DMS 273 (cell line): ENCODE data around the gene KCNH8.

ENCODE experiments used
- DNase-seq: peaks from one replicate; lab custom pipeline; 2025; ENCODE audit not compliant: unreplicated experiment; lab: John Stamatoyannopoulos, UW

KCNH8 gene

DNA sequence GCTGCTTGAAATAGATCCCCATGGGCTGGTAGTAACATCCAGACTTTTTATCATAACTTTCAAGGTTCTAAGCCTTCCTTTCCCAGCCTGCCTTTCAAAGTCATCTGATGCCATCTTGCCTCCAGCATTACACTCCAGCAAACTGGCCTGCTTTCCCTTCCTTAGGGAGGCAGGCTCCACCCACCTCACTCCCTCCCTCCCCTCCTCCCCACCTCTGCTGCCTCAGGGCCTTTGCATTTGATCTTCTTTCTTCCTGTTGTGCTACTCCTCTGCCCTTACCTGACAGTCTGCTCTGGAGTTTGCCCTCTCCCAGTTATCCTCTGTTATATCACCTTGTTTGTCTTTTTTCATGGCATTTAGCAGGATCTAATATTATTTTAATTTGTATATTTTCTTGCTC, 319.5 kb downstream of the KCNH8 start:
- DNase-seq = peak; percentile 12

DNA sequence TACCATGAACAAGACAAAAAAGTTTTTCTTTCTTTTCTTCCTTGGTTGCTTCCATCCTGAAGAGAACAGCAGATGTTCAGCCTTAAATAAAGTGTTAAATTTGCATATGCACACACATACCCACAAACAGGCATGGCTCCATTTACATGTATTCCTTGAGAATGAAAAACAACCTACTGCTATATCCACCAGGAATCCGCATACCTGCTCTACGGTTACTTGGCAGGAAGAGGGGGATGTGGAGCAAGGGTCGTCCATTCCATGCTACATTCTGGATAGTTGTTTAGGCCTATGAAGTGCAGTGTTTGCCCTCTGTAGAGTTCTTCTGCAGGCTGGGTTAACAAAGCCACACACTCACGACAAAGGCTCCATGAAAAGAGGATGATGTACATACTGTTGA, 322.8 kb downstream of the KCNH8 start:
- peak; percentile 65 for DNase-seq

GRCh38 chr3:19473971-19474580, 325.8 kb downstream of the KCNH8 start:
- DNase-seq = peak; percentile 78

GRCh38 chr3:19476281-19476680, 328.0 kb downstream of the KCNH8 start:
- DNase-seq = no peak

- DNase-seq = no peak
Measured at GRCh38 chr3:19485267-19485666, 337.0 kb downstream of the KCNH8 start.

DNA sequence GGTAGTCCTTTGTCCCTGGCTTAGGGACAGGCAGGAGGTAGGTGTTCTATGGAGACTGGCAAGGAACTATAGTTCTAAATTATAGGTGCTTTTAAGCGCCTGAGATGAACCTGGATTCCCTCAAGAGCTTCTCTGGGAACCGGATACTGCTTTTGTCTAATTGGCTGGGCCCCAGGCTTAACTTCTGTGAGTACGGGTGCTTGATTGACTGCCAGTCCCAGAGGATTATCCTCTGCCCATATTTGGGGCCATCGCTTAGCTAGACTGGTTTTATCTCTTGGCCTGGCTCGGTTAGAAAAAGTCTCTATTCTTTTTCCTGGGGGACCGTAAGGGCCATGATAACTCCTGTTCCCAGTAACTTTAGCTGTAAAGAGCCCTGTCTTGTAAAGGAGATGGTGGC, 339.1 kb downstream of the KCNH8 start:
- peak; percentile 2 for DNase-seq

GRCh38 chr3:19488939-19489338, 340.6 kb downstream of the KCNH8 start:
- no peak for DNase-seq

DNA sequence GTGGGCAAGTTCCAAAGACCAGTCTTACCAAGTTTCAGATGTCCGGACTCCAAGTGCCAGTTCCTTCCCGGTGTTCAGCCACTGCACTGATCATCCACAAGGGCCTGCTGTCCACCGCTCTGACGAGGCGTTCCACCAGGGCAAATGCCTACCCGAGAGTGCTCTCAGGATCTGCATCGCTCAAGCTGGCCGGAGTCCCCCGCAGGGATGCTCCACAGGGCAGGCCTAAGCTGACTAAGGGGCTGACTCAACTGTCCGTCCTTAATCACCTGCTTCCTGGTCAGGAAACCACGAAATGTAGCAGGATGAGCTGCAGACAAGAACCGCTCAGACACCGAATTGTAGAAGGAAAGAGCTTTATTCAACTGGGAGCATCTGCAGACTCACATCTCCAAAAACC, 341.6 kb downstream of the KCNH8 start:
- DNase-seq = no peak

DNA sequence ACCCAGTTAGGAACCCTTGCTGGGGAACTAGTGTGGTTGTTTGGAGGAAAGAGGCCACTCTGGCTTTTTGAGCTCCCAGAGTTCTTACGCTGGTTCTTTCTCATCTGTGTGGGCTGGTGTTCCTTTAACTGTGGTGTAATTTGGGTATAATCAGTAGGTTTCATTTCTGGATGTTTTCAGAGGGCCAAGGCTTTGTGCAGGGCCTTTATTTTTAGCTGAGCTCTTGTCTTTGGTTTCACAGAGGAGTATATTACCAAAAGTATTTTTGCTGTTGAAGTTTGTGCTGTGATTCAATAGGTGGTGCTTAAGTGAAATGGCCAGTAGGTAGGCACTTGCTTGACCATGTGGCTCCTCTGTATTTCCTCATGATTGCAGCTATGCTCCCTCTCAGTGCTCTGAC, 357.9 kb downstream of the KCNH8 start:
- DNase-seq = no peak

DNA sequence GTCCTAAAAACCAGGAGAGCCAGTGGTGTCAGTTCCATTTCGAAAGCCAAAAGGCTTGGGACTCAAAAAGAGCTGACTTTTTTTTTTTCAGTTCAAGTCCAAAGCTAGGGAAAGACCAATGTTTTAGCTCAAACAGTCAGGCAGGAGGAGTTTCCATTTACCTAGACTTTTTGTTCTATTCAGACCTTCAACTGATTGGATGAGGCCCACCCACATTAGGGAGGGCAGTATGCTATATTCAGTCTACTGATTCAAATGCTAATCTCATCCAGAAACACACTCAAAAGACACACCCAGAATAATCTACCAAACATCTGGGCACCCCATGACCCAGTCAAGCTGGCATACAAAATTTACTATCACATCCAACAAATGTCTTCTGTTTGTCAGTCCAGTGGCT, 374.0 kb downstream of the KCNH8 start:
- peak; percentile 15 for DNase-seq

GRCh38 chr3:19526071-19526470, 377.8 kb downstream of the KCNH8 start:
- peak; percentile 81 for DNase-seq

DNA sequence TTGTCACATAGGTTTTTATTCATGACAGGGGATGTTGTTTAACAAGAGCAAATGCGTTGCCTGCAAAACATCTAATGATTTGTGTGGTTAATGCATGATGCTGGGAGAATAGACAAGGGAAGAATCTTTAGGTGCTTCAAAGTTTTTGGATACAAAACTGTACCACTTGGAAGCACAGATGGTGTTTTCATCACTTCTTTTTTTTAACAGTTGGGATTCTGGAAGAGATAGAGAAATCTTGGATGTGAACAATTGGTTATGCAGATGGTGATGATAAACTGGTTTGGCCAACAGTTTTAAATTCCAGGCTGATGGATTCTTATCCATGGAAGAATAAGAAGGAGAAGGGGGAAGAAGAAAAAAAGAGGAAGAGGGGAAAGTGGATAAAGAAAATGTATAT, 379.4 kb downstream of the KCNH8 start:
- peak; percentile 57 for DNase-seq

DNA sequence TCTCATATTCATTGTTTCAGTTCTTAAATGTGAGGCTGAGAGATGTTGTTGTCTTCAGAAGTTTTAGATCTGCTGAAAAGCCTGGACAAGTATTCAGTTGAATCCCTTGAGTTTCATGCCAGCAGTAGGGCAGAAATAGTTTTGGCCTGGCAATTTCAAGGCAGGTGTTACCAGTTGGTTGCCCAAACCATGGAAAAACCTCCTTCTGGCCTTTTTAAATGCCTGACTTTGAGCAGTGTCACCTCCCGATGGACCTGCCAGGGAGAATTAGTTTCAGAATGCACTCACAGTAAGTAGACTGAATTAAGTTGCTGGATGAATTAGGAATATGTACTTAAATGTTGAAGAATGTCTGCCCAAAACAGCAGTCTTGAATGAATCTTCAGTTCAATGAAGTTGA, 383.1 kb downstream of the KCNH8 start:
- DNase-seq = peak; percentile 10

GRCh38 chr3:19539518-19540392, 391.4 kb downstream of the KCNH8 start:
- no peak for DNase-seq

- no peak for DNase-seq
Measured at GRCh38 chr3:19540464-19540863, 392.2 kb downstream of the KCNH8 start.

DNA sequence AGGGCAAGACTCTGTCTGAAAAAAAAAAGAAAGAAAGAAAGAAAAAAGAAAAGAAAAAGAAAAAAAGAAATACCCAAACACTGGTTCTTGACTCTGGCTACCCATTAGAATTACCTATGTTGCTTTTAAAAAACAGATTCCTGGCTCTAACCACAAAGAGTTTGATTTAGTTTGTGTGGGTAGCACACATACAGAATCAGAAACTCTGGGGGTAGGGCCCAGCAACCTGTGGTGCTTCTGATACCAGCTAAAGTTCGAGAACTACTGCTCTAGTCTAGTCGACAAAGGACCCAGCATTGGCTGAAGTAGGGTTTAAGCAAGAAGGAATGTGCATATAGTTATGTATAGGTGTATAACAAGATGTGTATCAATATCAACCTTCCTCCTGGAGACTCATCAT, 393.0 kb downstream of the KCNH8 start:
- DNase-seq = no peak

DNA sequence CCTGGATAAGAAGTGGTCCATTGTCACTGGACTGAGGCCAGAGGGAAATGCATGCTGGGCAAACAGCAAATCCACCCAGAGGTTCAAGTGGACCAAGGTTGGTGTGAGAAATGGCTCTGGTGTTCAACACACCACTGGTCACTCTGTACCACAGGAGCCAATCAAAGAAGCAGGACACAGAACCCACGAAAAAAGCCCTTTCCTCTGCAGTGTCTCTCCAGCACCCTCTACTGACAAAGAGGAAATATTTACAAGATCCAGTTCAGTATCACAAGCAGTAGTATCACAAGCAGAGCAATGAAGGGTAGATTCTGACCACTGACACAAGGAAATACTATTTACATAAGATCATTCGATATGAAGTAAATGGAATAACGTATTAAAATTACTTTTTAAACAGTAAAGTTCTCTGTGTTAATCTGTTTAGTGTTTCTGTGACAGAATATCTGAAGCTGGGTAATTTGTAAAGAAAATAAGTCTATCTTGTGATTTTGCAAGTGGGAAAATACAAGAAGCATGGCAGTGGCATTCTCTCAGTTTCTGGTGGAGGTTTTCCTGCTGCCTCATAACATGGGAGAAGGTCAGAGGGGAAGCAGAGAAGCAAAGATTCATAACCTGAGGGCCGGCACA, 395.0 kb downstream of the KCNH8 start:
- peak; percentile 54 for DNase-seq

- peak; percentile 69 for DNase-seq
Measured at GRCh38 chr3:19547665-19548464, 399.6 kb downstream of the KCNH8 start.

DNA sequence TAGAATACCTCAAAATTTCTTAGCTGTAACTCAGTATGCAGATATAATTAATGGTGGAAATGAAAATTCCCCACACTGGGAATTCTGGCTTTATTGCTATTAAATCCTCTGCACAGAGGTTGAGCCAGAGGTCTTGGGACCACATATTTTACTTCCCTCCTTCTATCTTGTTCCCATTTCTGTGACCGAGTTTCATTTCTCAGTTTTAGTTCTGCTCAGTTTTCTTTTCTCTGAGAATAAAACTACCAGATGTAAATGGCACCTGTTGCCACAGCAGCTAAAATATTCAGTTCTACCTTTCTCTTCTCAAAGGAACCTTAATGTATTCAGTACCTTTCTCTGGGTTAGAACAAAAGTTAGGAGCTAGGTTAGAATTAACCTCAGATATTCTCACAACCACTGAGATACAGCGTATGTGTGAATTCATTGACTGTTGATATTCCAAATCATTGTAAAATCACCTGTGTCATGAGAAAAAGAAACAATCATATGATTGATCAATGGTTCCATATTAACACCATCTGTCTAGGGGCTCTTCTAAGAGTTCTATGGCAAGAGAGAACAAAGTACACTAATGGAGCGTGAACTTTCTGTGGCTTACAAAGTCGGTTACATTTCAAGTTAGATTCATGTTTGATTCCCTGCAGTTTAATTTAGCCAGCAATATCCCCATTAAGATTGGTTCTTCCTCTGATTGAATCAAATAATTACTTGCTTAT, 411.6 kb downstream of the KCNH8 start:
- DNase-seq = no peak

DNA sequence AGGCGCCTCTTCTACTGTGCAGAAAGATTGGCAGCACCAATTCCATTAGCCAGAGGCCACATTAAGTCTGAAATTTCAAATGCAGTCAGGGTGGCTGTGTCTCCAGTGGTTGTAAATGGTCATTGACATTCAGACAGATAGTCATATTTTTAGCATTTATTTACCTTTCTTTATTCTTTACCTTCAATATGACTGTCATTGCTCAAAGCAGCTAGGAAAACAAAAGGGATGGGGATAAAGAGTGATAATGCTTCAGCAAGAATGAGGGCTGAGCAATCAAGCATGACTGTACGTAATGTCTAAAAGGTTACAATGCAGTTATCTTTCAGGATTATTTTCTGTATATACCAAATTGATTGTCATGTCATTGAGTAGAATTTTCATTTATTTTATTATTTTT, 425.3 kb downstream of the KCNH8 start:
- DNase-seq = no peak

- no peak for DNase-seq
Measured at GRCh38 chr3:19574268-19574667, 426.0 kb downstream of the KCNH8 start.
